ENCODE measurements around the gene GPC4.
"Not testable (repeated sequence)": the region's sequence is repeated elsewhere in the genome, so short reads cannot be mapped to it uniquely, and the experiment has no call there.

The GPC4 gene

GRCh38 chrX:133325422-133325821 lies 89.9 kb downstream of the GPC4 start:
- no peak overlapping the region for H3K9ac ChIP-seq (ENCODE audit: low read depth, low read length)
- no peaks in the 10 kb centered on the region for H3K36me3 ChIP-seq (ENCODE audit: insufficient read depth, low read length)
- H3K4me2 ChIP-seq (ENCODE audit: low read length): no peak overlapping the region
- no peak overlapping the region for H3K4me3 ChIP-seq (ENCODE audit: low read length)
- no peaks in the 10 kb centered on the region for H3K4me1 ChIP-seq (ENCODE audit: control insufficient read depth, insufficient read depth, low read length)
- H3K9me3 ChIP-seq (replicated peaks; ENCODE audit: low read length): no peaks in the 10 kb centered on the region
- peaks cover 9% of the 10 kb centered on the region for H3K27me3 ChIP-seq (ENCODE audit: control insufficient read depth, insufficient read depth, low read length)

GRCh38 chrX:133323431-133323830 lies 91.9 kb downstream of the GPC4 start:
- H3K9ac ChIP-seq (ENCODE audit: low read depth, low read length): no peak overlapping the region
- no peaks in the 10 kb centered on the region for H3K4me1 ChIP-seq (ENCODE audit: control insufficient read depth, insufficient read depth, low read length)
- no peak overlapping the region for H3K4me2 ChIP-seq (ENCODE audit: low read length)
- H3K27me3 ChIP-seq (ENCODE audit: control insufficient read depth, insufficient read depth, low read length): peaks cover 14% of the 10 kb centered on the region
- H3K36me3 ChIP-seq (ENCODE audit: insufficient read depth, low read length): no peaks in the 10 kb centered on the region
- no peaks in the 10 kb centered on the region for H3K9me3 ChIP-seq (replicated peaks; ENCODE audit: low read length)
- no peak overlapping the region for H3K4me3 ChIP-seq (ENCODE audit: low read length)

GRCh38 chrX:133322269-133322668 lies 93.0 kb downstream of the GPC4 start:
- peaks cover 17% of the 10 kb centered on the region for H3K27me3 ChIP-seq (ENCODE audit: control insufficient read depth, insufficient read depth, low read length)
- H3K36me3 ChIP-seq (ENCODE audit: insufficient read depth, low read length); H3K4me1 ChIP-seq (ENCODE audit: control insufficient read depth, insufficient read depth, low read length); H3K9me3 ChIP-seq (replicated peaks; ENCODE audit: low read length); H3K9ac ChIP-seq (ENCODE audit: low read depth, low read length); H3K4me2 ChIP-seq (ENCODE audit: low read length); H3K4me3 ChIP-seq (ENCODE audit: low read length): not testable (repeated sequence)

DNA sequence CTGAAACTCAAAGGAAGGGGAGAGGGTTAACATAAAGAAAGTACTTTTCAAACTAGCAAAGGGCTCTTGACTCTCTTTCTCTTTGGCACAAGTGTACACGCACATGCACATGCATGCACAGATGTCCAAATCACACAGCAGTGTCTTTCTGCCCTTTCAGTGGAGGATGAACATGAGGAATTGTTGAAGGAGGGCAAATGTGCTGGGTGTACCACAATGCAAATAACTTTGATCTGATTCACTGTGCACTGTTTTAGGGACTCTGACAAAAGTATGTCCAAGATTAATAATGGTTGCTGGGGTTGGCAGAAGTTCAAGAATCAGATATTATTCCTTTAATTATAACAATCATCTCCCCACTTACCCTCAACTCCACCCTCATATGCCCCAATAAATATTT lies 93.8 kb downstream of the GPC4 start:
- Histone ChIP-seq H3K4me2 (ENCODE audit: low read length) (no peak overlapping the region), H3K4me1 (ENCODE audit: control insufficient read depth, insufficient read depth, low read length) (no peaks in the 10 kb centered on the region), H3K36me3 (ENCODE audit: insufficient read depth, low read length) (no peaks in the 10 kb centered on the region), H3K4me3 (ENCODE audit: low read length) (no peak overlapping the region), H3K27me3 (ENCODE audit: control insufficient read depth, insufficient read depth, low read length) (peaks cover 20% of the 10 kb centered on the region), H3K9ac (ENCODE audit: low read depth, low read length) (no peak overlapping the region), H3K9me3 (replicated peaks; ENCODE audit: low read length) (no peaks in the 10 kb centered on the region)

GRCh38 chrX:133314281-133314680 lies 101.0 kb downstream of the GPC4 start:
- H3K9ac ChIP-seq (ENCODE audit: low read depth, low read length): no peak overlapping the region
- no peaks in the 10 kb centered on the region for H3K4me1 ChIP-seq (ENCODE audit: control insufficient read depth, insufficient read depth, low read length)
- no peaks in the 10 kb centered on the region for H3K9me3 ChIP-seq (replicated peaks; ENCODE audit: low read length)
- no peak overlapping the region for H3K4me2 ChIP-seq (ENCODE audit: low read length)
- peaks cover 15% of the 10 kb centered on the region for H3K27me3 ChIP-seq (ENCODE audit: control insufficient read depth, insufficient read depth, low read length)
- no peaks in the 10 kb centered on the region for H3K36me3 ChIP-seq (ENCODE audit: insufficient read depth, low read length)
- no peak overlapping the region for H3K4me3 ChIP-seq (ENCODE audit: low read length)

DNA sequence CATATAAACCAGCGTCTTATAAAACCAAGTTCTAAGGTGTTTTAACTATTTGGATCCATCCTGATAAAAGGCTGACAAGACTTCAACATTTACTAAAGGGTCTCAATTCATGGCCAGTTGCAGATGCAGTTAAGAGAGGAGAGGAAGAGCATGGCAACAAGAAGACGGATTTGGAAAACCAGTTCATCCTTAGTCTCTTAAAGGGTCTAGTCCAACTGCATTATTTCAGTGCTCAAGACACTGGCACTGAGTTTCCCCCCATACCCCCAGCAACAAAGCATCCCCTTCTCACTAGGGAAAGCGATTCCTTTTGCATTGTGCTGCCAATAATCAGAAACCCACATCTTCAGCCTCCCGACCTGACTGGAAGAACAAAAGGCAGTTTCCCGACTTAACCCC lies 106.8 kb downstream of the GPC4 start:
- no peaks in the 10 kb centered on the region for H3K9me3 ChIP-seq (replicated peaks; ENCODE audit: low read length)
- H3K9ac ChIP-seq (ENCODE audit: low read depth, low read length): no peak overlapping the region
- no peaks in the 10 kb centered on the region for H3K4me1 ChIP-seq (ENCODE audit: control insufficient read depth, insufficient read depth, low read length)
- no peak overlapping the region for H3K4me3 ChIP-seq (ENCODE audit: low read length)
- peaks cover 20% of the 10 kb centered on the region for H3K27me3 ChIP-seq (ENCODE audit: control insufficient read depth, insufficient read depth, low read length)
- H3K36me3 ChIP-seq (ENCODE audit: insufficient read depth, low read length): no peaks in the 10 kb centered on the region
- no peak overlapping the region for H3K4me2 ChIP-seq (ENCODE audit: low read length)

GRCh38 chrX:133307637-133308498 lies 107.4 kb downstream of the GPC4 start:
- no peaks in the 10 kb centered on the region for H3K9me3 ChIP-seq (replicated peaks; ENCODE audit: low read length)
- H3K4me2 ChIP-seq (ENCODE audit: low read length): no peak overlapping the region
- peaks cover 20% of the 10 kb centered on the region for H3K27me3 ChIP-seq (ENCODE audit: control insufficient read depth, insufficient read depth, low read length)
- no peaks in the 10 kb centered on the region for H3K4me1 ChIP-seq (ENCODE audit: control insufficient read depth, insufficient read depth, low read length)
- H3K36me3 ChIP-seq (ENCODE audit: insufficient read depth, low read length): no peaks in the 10 kb centered on the region
- no peak overlapping the region for H3K4me3 ChIP-seq (ENCODE audit: low read length)
- no peak overlapping the region for H3K9ac ChIP-seq (ENCODE audit: low read depth, low read length)

DNA sequence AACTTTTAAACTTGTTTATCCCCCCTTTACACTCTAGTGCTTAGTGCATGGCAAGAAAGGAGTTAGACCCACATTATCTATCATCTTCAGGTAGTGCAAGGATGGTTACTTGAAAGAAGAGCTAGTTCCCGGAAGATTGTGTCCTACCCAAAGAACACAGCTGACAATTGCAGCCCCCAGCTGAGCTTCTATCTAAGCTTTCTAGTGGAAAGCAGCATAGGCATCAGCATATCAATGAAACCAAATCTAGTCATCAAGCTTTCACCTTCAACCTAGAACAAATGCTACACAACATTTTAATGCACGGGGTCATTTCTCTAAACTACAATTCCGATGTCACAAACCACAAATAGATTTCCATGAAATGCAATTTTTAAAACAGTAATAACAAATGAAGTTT lies 108.2 kb downstream of the GPC4 start:
- no peaks in the 10 kb centered on the region for H3K4me1 ChIP-seq (ENCODE audit: control insufficient read depth, insufficient read depth, low read length)
- no peaks in the 10 kb centered on the region for H3K36me3 ChIP-seq (ENCODE audit: insufficient read depth, low read length)
- no peak overlapping the region for H3K4me2 ChIP-seq (ENCODE audit: low read length)
- no peaks in the 10 kb centered on the region for H3K9me3 ChIP-seq (replicated peaks; ENCODE audit: low read length)
- no peak overlapping the region for H3K9ac ChIP-seq (ENCODE audit: low read depth, low read length)
- no peak overlapping the region for H3K4me3 ChIP-seq (ENCODE audit: low read length)
- H3K27me3 ChIP-seq (ENCODE audit: control insufficient read depth, insufficient read depth, low read length): peaks cover 20% of the 10 kb centered on the region

DNA sequence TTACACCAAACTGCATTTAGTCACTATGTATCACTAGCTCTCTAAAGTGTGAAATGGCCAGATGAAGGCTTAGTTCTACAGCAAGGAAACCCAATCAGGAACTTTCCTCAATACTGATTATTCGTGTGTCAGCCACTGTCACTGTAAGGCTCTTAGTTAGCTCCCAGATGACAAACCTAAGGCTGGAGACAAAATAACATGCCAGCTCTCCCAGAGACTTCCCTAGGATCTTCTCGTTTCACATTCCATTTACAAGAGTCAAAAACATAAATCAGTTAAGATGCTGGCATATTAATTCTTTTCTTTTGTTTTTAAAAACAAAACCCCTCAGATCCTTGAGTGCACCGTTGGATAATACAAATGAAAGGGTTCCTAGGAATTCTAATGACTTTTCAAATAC lies 109.0 kb downstream of the GPC4 start:
- H3K36me3 ChIP-seq (ENCODE audit: insufficient read depth, low read length): no peaks in the 10 kb centered on the region
- H3K9me3 ChIP-seq (replicated peaks; ENCODE audit: low read length): no peaks in the 10 kb centered on the region
- H3K27me3 ChIP-seq (ENCODE audit: control insufficient read depth, insufficient read depth, low read length): peaks cover 20% of the 10 kb centered on the region
- no peak overlapping the region for H3K4me3 ChIP-seq (ENCODE audit: low read length)
- no peak overlapping the region for H3K4me2 ChIP-seq (ENCODE audit: low read length)
- no peak overlapping the region for H3K9ac ChIP-seq (ENCODE audit: low read depth, low read length)
- H3K4me1 ChIP-seq (ENCODE audit: control insufficient read depth, insufficient read depth, low read length): no peaks in the 10 kb centered on the region

GRCh38 chrX:133305348-133305747 lies 109.9 kb downstream of the GPC4 start:
- Histone ChIP-seq H3K36me3 (ENCODE audit: insufficient read depth, low read length) (no peaks in the 10 kb centered on the region), H3K9ac (ENCODE audit: low read depth, low read length) (no peak overlapping the region), H3K27me3 (ENCODE audit: control insufficient read depth, insufficient read depth, low read length) (peaks cover 20% of the 10 kb centered on the region), H3K9me3 (replicated peaks; ENCODE audit: low read length) (no peaks in the 10 kb centered on the region), H3K4me1 (ENCODE audit: control insufficient read depth, insufficient read depth, low read length) (no peaks in the 10 kb centered on the region), H3K4me2 (ENCODE audit: low read length) (no peak overlapping the region), H3K4me3 (ENCODE audit: low read length) (no peak overlapping the region)

DNA sequence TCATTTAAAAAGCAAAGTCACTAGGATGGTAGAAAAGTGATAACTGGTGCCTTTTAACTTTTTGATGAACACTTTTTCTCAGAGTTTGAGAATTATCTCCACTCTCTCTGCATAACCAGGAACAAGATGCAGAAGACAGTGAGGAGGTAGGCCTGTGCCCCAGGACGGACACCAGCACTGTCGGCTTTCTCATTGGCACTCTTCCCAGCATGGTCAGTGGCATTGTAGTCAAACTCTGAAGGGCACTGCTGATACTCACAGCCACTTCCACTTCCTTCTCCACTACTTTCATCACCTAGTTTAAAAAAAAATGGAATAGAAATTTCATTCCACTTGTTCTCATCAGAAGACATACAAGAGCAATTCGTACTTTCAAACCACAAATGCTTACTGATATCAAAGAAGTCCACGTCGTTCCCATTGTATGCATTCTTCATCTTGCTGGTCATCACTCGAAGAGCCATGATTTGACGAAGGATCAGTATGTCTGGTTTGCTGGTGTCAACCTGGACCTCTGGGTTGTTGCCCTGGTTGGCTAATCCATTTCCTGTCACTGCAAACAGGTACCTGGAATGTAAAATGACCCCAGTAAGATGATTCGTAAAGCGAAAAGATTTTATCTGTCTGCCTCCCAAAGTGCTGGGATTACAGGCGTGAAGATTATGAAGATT lies 112.4 kb downstream of the GPC4 start:
- H3K4me1 ChIP-seq (ENCODE audit: control insufficient read depth, insufficient read depth, low read length): peaks cover under 1% of the 10 kb centered on the region
- no peak overlapping the region for H3K4me3 ChIP-seq (ENCODE audit: low read length)
- no peak overlapping the region for H3K4me2 ChIP-seq (ENCODE audit: low read length)
- no peaks in the 10 kb centered on the region for H3K36me3 ChIP-seq (ENCODE audit: insufficient read depth, low read length)
- H3K27me3 ChIP-seq (ENCODE audit: control insufficient read depth, insufficient read depth, low read length): peaks cover 14% of the 10 kb centered on the region
- no peaks in the 10 kb centered on the region for H3K9me3 ChIP-seq (replicated peaks; ENCODE audit: low read length)
- H3K9ac ChIP-seq (ENCODE audit: low read depth, low read length): no peak overlapping the region

GRCh38 chrX:133300591-133300990 lies 114.7 kb downstream of the GPC4 start:
- Histone ChIP-seq H3K4me2 (ENCODE audit: low read length) (no peak overlapping the region), H3K9ac (ENCODE audit: low read depth, low read length) (no peak overlapping the region), H3K4me1 (ENCODE audit: control insufficient read depth, insufficient read depth, low read length) (peaks cover 9% of the 10 kb centered on the region), H3K4me3 (ENCODE audit: low read length) (no peak overlapping the region), H3K27me3 (ENCODE audit: control insufficient read depth, insufficient read depth, low read length) (no peaks in the 10 kb centered on the region), H3K9me3 (replicated peaks; ENCODE audit: low read length) (no peaks in the 10 kb centered on the region), H3K36me3 (ENCODE audit: insufficient read depth, low read length) (no peaks in the 10 kb centered on the region)
